SKM-1 (cell line): ENCODE results near the gene MAGIX.
"Not testable (repeated sequence)": the region's sequence is repeated elsewhere in the genome, so short reads cannot be mapped to it uniquely, and the experiment has no call there.

Source experiments
- DNase-seq: peaks from one replicate; lab custom pipeline; 2025; ENCODE audit not compliant: unreplicated experiment; lab: John Stamatoyannopoulos, UW

The MAGIX gene

GRCh38 chrX:49162620-49163019 lies at the start of gene MAGIX:
Gene MAGIX, plus strand, starts transcription at chrX:49162758. Its CDS starts 132 bp downstream, at chrX:49162890.
- DNase-seq: no peak

GRCh38 chrX:49116076-49116475 lies 46.5 kb upstream of the MAGIX start:
- no peak for DNase-seq

DNA sequence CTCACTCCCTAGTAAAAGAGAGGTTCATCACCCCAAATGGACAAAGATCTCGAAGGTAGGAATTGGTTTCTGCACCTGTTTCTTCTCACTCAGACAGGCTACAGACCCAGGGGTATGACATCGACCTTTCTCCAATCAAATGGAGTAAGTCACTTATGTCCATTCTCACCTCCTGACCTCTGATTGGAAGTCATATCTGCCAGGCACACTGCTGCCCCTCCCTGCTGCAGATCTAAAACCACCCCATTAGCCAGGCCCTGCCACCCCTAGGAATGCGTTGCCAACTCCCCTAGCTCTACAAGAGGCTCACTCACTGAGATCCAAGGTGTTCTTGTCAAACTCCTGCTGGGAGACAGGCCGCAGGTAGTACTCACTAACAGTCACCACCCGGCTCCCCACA lies 45.8 kb upstream of the MAGIX start:
- DNase-seq: no peak

DNA sequence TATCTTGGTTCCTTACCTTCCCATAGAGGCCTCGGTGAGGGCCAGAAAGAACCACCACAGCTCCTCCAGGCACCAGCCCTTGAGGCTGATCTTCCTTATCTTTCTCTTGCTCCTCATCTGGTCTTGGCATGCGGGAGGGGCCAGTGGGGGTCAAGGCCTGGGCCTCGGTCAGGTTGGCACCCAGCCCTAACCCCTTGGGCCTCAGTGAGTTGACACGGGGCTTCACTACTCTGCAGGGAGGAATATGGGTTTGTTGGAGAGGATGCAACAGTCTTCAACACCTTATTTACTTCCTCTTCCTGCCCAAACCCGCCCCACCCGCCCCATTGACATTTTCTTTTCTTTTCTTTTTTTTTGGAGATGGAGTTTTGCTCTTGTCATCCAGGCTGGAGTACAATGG lies 45.0 kb upstream of the MAGIX start:
- DNase-seq: no peak

DNA sequence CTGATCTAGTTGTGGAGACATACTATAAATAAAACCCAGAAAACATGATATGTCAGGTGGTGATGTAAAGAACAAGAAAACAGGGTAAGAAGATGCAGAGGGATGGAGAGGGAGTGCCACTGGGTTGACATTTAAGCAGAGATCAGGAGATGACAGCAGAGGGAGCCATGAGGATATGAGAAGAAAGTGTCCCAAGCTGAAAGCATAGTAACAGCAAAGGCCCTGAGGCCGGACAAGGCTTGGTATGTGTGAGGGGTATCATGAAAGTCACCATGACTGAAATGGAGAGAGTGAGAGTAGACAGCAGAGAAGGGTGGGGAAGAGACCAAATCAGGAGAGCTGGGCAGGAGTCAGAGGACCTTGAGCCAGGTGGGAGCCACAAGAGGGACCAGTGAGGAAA lies 42.5 kb upstream of the MAGIX start:
- DNase-seq: no peak

- no peak for DNase-seq
Observed at GRCh38 chrX:49122499-49122898, 40.1 kb upstream of the MAGIX start.

- DNase-seq: peak; percentile 6
Observed at GRCh38 chrX:49127742-49128258, 34.8 kb upstream of the MAGIX start.

GRCh38 chrX:49129427-49129826 lies 33.1 kb upstream of the MAGIX start:
- peak; percentile 4 for DNase-seq

DNA sequence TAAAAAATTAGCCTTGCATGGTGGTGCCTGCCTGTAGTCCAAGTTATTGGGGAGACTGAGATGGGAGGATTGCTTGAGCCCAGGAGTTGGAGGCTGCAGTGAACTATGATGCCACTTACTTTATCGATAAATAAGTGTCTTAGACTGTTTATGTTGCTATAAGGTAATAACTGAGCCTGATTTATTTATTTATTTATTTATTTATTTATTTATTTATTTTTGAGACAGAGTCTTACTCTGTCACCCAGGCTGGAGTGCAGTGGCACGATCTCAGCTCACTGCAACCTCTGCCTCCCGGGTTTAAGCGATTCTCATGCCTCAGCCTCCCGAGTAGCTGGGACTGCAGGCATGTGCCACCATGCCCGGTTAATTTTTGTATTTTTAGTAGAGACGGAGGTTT lies 30.3 kb upstream of the MAGIX start:
- not testable (repeated sequence) for DNase-seq

DNA sequence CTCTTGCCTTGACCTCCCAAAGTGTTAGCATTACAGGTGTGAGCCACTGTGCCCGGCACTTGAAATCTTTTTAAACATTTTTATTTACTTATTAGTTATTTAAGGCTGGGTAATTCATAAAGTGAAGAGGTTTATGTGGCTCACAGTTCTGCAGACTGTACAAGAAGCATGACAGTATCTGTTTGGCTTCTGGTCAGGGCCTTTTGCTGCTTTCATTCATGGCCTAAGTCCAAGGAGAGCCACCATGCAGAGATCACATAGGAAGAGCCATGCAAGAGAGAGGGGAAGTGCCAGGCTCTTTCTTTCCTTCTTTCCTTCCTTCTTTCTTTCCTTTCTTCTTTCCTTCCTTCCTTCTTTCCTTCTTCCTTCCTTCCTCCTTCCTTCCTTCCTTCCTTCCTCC lies 28.8 kb upstream of the MAGIX start:
- no peak for DNase-seq

DNA sequence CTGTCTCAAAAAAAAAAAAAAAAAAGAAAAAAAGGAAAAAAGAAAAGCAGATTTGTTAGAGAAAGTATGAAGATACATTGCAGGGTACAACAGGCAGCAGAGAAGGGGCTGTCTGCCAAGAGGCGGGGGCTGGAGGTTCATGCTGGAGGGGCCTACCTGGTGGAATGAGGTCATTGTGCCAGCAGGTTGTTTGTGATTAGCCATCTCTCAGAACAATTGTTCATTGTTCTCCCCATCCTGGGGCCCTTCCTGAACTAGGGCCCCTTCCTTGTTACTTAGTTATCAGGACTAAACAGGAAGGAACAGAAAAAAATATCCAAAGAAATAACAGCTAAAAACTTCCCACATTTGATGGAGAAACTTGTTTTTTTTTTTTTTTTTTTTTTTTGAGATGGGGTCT lies 25.1 kb upstream of the MAGIX start:
- DNase-seq: no peak

- no peak for DNase-seq
Observed at GRCh38 chrX:49139713-49140112, 22.8 kb upstream of the MAGIX start.

DNA sequence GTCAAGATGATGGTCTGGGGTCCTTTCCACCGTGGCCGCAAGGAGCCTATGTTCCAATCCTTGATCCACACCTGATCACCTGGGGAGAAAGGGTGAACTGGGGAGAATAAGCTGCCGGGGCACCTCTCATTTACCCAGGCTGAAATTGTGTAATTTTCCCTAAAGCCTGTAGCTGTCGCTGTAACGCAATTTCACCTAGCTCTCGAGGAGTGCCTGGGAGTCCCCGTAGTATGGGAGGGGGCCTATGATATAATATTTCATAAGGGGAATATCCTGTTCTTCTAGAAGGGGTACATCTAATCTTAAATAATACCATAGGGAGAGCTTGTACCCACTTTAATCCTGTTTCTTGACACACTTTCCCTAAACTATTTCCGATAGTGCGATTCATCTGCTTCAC lies 20.3 kb upstream of the MAGIX start:
- peak; percentile 2 for DNase-seq

GRCh38 chrX:49143154-49143553 lies 19.4 kb upstream of the MAGIX start:
- DNase-seq: not testable (repeated sequence)

DNA sequence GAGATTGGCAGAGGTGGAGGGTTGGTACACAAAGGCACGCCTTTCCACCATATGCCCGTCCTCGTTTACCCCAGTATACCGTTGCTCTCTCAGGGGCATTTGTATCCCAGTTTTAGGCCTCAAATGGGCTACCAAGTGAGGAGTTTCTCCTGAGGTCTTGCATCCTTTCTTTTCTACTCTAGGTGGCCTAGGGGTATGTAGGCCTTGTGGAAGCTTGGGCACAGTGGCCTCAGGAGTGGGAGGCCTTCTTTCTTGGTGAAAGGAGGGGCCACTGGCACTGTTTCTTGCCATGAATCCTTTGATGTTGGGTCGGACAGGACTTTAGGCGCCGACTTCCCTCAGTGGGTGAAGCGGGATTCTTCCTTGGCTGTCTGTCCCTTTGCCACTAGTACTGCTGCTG lies 15.3 kb upstream of the MAGIX start:
- no peak for DNase-seq

- no peak for DNase-seq
Observed at GRCh38 chrX:49147936-49148335, 14.6 kb upstream of the MAGIX start.

DNA sequence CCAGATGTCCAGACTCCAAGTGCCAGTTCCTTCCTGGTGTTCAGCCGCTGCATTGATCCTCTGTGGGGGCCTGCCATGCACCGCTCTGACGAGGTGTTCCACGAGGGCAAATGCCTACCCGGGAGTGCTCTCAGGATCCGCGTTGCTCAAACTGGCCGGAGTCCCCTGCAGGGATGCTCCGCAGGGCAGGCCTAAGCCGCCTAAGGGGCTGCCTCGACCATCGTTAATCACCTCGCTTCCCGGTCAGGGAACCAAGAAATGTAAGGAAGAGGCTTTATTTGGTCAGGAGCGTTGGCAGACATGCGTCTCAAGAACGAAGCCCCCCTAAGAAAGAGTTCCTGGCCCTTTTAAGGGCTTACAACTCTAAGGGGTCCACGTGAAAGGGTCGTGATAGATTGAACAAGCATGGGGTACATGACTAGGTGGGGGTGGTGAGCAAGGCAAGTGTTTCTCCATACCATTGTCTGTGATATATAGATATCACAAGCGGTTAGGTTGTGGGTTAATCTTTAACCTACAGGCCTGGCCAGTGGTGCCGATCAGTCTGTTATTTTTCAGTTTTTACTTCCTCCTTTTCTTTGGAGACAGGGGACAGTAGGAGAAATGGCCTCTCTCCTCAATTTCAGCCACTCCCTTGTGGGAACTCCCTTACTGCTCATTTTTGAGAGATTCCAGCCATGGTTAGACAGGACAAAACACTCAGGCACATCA lies 14.0 kb upstream of the MAGIX start:
- DNase-seq: not testable (repeated sequence)

DNA sequence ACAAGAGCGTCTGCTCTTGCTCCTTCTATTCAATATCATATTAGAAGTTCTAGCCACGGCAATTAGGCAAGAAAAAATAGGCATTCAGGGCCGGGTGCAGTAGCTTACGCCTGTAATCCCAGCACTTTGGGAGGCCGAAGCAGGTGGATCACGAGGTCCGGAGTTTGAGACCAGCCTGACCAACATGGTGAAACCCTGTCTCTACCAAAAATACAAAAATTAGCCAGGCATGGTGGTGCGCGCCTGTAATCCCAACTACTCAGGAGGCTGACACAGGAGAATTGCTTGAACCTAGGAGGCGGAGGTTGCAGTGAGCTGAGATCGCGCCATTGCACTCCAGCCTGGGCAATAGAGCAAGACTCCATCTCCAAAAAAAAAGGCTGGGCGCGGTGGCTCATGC lies 13.3 kb upstream of the MAGIX start:
- DNase-seq: not testable (repeated sequence)

DNA sequence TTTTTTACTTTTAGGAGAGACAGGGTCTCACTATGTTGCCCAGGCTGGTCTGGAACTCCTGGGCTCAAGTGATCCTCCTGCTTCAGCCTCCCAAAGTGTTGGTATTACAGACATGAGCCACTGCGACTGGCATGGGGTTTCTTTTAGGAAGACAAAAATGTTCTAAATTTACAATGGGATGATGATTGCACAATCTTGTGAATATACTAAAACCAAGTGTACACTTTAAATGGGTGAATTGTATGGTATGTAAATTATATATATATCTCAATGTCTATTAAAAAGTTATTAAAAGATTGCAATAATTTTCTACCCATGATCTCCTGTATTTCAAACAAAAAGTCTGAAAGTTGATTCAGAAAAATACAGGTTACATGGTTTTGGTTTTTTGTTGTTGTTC lies 9.1 kb upstream of the MAGIX start:
- DNase-seq: no peak

- DNase-seq: no peak
Observed at GRCh38 chrX:49155243-49155899, 7.2 kb upstream of the MAGIX start.

GRCh38 chrX:49155900-49156837 lies 6.4 kb upstream of the MAGIX start:
- peak; percentile 34 for DNase-seq
